Motor neuron (in vitro differentiated cells): ENCODE measurements around the gene ABHD16B. TPM values are rescaled to one million over a fixed set of nuclear protein-coding genes. Genes with fewer than 3 reads are reported as not detected.
A peak's percentile ranks its signal among the peaks of the same experiment; 100 is the strongest.

Experiments used
- ATAC-seq, 8 experiments: fragments of 200-7000 bp; cut with Tn5 transposase; replicated peaks in 6 of 8; 2 replicates each; pipeline ENCODE4 v1.8.0; 2021; ENCODE audit warnings: mild to moderate bottlenecking in 8 of 8, moderate library complexity in 8 of 8
- H3K27ac ChIP-seq, 2 donors: fragments of 250-450 bp; sonication (Bioruptor Pico); 2 replicates each; pipeline ENCODE4 v1.9.0; 2021; ENCODE audit warnings: antibody characterized with exemption in 2 of 2, mild to moderate bottlenecking in 2 of 2, moderate library complexity in 1 of 2
- H3K4me1 ChIP-seq, 2 donors: fragments of 250-450 bp; sonication (Bioruptor Pico); replicated peaks in 1 of 2; 2 replicates each; pipeline ENCODE4 v1.6.1; 2021; ENCODE audit warnings: antibody characterized with exemption in 2 of 2, mild to moderate bottlenecking in 2 of 2, moderate library complexity in 1 of 2
- H3K4me3 ChIP-seq, 5 donors: fragments of 250-450 bp; sonication (Bioruptor Pico); 2 replicates each; pipeline ENCODE4 v1.9.0; 2021; ENCODE audit warnings: antibody characterized with exemption in 5 of 5, mild to moderate bottlenecking in 5 of 5, moderate library complexity in 4 of 5
- WGBS, 10 experiments: fragments of 450-650 bp; shearing (Covaris generic); methylation state at CpG; one replicate each; pipeline ENCODE4 v1.0.0; 2022; 5-methylcytosine and 5-hydroxymethylcytosine counted together
- in situ Hi-C, 9 experiments: fragments of 400-800 bp; cut with MboI; loops; one replicate each; pipeline ENCODE4 v1.15.0; 2021; ENCODE audit warnings: low sequenced_read_pairs in 9 of 9, low pct_unique_long_range_greater_than_20kb in 2 of 9; ENCODE audit not compliant: unreplicated experiment in 9 of 9
- total RNA-seq, 8 experiments: library from RNA; unstranded; fragments of 300-600 nt; gene quantifications; 2 replicates each; pipeline versions ENCODE4 v1.2.3 to v1.2.4, GENCODE V29; 2022

Gene ABHD16B
- total RNA-seq, 8 experiments from 2014 or later = 0.60 TPM; not detected in 7

- H3K27ac ChIP-seq = no peak overlapping the region
- peaks cover 0 to 4% of the 10 kb centered on the region in 2 donors for H3K4me1 ChIP-seq
- ATAC-seq = no peak
- WGBS, 10 experiments = 40 to 97% (median 91%) methylated on average over 1 to 14 of the region's 25 CpGs
- H3K4me3 ChIP-seq = no peak overlapping the region
- in situ Hi-C loops = no loop called here
These were observed 28.2 kb downstream of the ABHD16B start for GRCh38 chr20:63889241-63890200.

GRCh38 chr20:63890201-63890576 lies 28.9 kb downstream of the ABHD16B start:
- H3K4me3 ChIP-seq = no peak overlapping the region
- whole genome bisulfite sequencing, 10 experiments = 70 to 100% (median 97%) methylated on average over 2 to 7 of the region's 7 CpGs; no CpG with 5 or more reads in 1 of the 10 experiments
- ATAC-seq = no peak
- no peak overlapping the region for H3K27ac ChIP-seq
- H3K4me1 ChIP-seq = peaks cover 0 to 4% of the 10 kb centered on the region in 2 donors
- in situ Hi-C loops = no loop called here

- H3K27ac ChIP-seq = no peak overlapping the region
- 78 to 100% (median 89%) methylated on average over 1 to 5 of the region's 7 CpGs for WGBS, 10 experiments
- in situ Hi-C loops = no loop called here
- no peak overlapping the region for H3K4me3 ChIP-seq
- peaks cover 0 to 4% of the 10 kb centered on the region in 2 donors for H3K4me1 ChIP-seq
- no peak for ATAC-seq
These were observed 29.3 kb downstream of the ABHD16B start for GRCh38 chr20:63890616-63891015.

GRCh38 chr20:63891061-63892002 lies 30.0 kb downstream of the ABHD16B start:
- Histone ChIP-seq H3K4me3 (no peak overlapping the region), H3K4me1 (peaks cover 0 to 11% of the 10 kb centered on the region in 2 donors), H3K27ac (no peak overlapping the region)
- 80 to 100% (median 86%) methylated on average over 1 to 19 of the region's 29 CpGs; no CpG with 5 or more reads in 3 of the 10 experiments for WGBS, 10 experiments
- in situ Hi-C loops = no loop called here
- ATAC-seq = no peak

GRCh38 chr20:63892402-63892801 lies 31.1 kb downstream of the ABHD16B start:
- H3K4me1 ChIP-seq = peaks cover 7 to 20% of the 10 kb centered on the region in 2 donors
- ATAC-seq = no peak
- H3K27ac ChIP-seq = no peak overlapping the region
- WGBS, 10 experiments = 40 to 100% (median 84%) methylated on average over 1 to 6 of the region's 7 CpGs; no CpG with 5 or more reads in 2 of the 10 experiments
- no peak overlapping the region for H3K4me3 ChIP-seq
- in situ Hi-C loops = no loop called here

- in situ Hi-C loops = no loop called here
- 0 to 44% (median 33%) methylated on average over 1 to 6 of the region's 6 CpGs; no CpG with 5 or more reads in 3 of the 10 experiments for WGBS, 10 experiments
- Histone ChIP-seq H3K27ac (no peak overlapping the region), H3K4me1 (peaks cover 7 to 20% of the 10 kb centered on the region in 2 donors), H3K4me3 (peak overlapping the region; percentile 51 to 67 (median 56))
- ATAC-seq = no peak
These were observed 32.7 kb downstream of the ABHD16B start for GRCh38 chr20:63893999-63894357.

GRCh38 chr20:63894358-63895201 lies 33.3 kb downstream of the ABHD16B start, which contains the start of gene DNAJC5:
DNAJC5 (plus strand) TSS chr20:63895126; CDS start chr20:63928346, 33,220 bp downstream.
- in situ Hi-C loops = no loop called here
- peak within 1 kb of the TSS; percentile 55 to 75 for H3K27ac ChIP-seq
- peak within 1 kb of the TSS; percentile 51 to 67 (median 56) for H3K4me3 ChIP-seq
- 0 to 80% (median 0%) methylated on average over 1 to 18 of the region's 82 CpGs; no CpG with 5 or more reads in 4 of the 10 experiments for WGBS, 10 experiments
- peak; percentile 72 to 88 (median 84) for ATAC-seq
- H3K4me1 ChIP-seq = peaks cover 7 to 20% of the 10 kb centered on the region in 2 donors

GRCh38 chr20:63895202-63895951 lies 34.1 kb downstream of the ABHD16B start:
- H3K4me1 ChIP-seq = peaks cover 7 to 20% of the 10 kb centered on the region in 2 donors
- peak overlapping the region; percentile 51 to 67 (median 56) for H3K4me3 ChIP-seq
- WGBS, 10 experiments = 0 to 6% (median 0%) methylated on average over 2 to 5 of the region's 87 CpGs; no CpG with 5 or more reads in 2 of the 10 experiments
- in situ Hi-C loops = no loop called here
- peak overlapping the region; percentile 55 to 75 for H3K27ac ChIP-seq
- peak in 5 of 8 experiments; percentile 1 to 29 (median 12) for ATAC-seq

GRCh38 chr20:63895952-63896263 lies 34.6 kb downstream of the ABHD16B start:
- 0 to 20% (median 2%) methylated on average over 1 to 5 of the region's 5 CpGs for WGBS, 10 experiments
- H3K4me3 ChIP-seq = peak overlapping the region; percentile 51 to 67 (median 56)
- no peak overlapping the region for H3K27ac ChIP-seq
- in situ Hi-C loops = no loop called here
- peaks cover 7 to 20% of the 10 kb centered on the region in 2 donors for H3K4me1 ChIP-seq
- ATAC-seq = peak in 1 of 8 experiments; percentile 0

GRCh38 chr20:63896264-63897105 lies 35.2 kb downstream of the ABHD16B start:
- H3K27ac ChIP-seq = peak overlapping the region in 1 of 2 donors; percentile 38
- in situ Hi-C loops = no loop called here
- peak; percentile 9 to 62 (median 36) for ATAC-seq
- peak overlapping the region; percentile 51 to 67 (median 56) for H3K4me3 ChIP-seq
- peaks cover 7 to 20% of the 10 kb centered on the region in 2 donors for H3K4me1 ChIP-seq
- 12 to 61% (median 40%) methylated on average over 3 to 14 of the region's 18 CpGs; no CpG with 5 or more reads in 1 of the 10 experiments for WGBS, 10 experiments
